Stimulated activated CD8-positive, alpha-beta memory T cell treated with anti-CD3 and anti-CD28 coated beads, Interleukin-2, amount 100 ng/mL, for 1 hour (primary cell): ENCODE measurements around the gene CPZ.
"Not testable (repeated sequence)": the region's sequence is repeated elsewhere in the genome, so short reads cannot be mapped to it uniquely, and the experiment has no call there.

Experiments
- DNase-seq, 2 donors: peaks; one replicate each; pipeline ENCODE4 v3.0.0-alpha.2; 2020; ENCODE audit warnings: low read depth in 2 of 2

The CPZ gene

GRCh38 chr4:8652181-8653078 lies 59.9 kb downstream of the CPZ start:
- DNase-seq, result no peak

GRCh38 chr4:8653326-8654000 lies 60.9 kb downstream of the CPZ start:
- no peak for DNase-seq

GRCh38 chr4:8654139-8654538 lies 61.6 kb downstream of the CPZ start:
- DNase-seq, result not testable (repeated sequence)

- DNase-seq, result no peak
Observed at GRCh38 chr4:8655411-8656184, 63.0 kb downstream of the CPZ start.

GRCh38 chr4:8656185-8656517 lies 63.6 kb downstream of the CPZ start:
- no peak for DNase-seq

- DNase-seq, result no peak
Observed at GRCh38 chr4:8656711-8657380, 64.3 kb downstream of the CPZ start.

- DNase-seq, result no peak
Observed at GRCh38 chr4:8657381-8658088, 65.0 kb downstream of the CPZ start.

GRCh38 chr4:8662776-8663175 lies 70.2 kb downstream of the CPZ start:
- DNase-seq, result no peak

GRCh38 chr4:8664031-8664805 lies 71.7 kb downstream of the CPZ start:
- DNase-seq, result no peak

- DNase-seq, result no peak
Observed at GRCh38 chr4:8664976-8665375, 72.4 kb downstream of the CPZ start.

GRCh38 chr4:8665406-8666360 lies 73.1 kb downstream of the CPZ start:
- no peak for DNase-seq

- DNase-seq, result no peak
Observed at GRCh38 chr4:8666581-8666980, 74.0 kb downstream of the CPZ start.
